ENCODE data around the gene TAF11L13.

The TAF11L13 gene

DNA sequence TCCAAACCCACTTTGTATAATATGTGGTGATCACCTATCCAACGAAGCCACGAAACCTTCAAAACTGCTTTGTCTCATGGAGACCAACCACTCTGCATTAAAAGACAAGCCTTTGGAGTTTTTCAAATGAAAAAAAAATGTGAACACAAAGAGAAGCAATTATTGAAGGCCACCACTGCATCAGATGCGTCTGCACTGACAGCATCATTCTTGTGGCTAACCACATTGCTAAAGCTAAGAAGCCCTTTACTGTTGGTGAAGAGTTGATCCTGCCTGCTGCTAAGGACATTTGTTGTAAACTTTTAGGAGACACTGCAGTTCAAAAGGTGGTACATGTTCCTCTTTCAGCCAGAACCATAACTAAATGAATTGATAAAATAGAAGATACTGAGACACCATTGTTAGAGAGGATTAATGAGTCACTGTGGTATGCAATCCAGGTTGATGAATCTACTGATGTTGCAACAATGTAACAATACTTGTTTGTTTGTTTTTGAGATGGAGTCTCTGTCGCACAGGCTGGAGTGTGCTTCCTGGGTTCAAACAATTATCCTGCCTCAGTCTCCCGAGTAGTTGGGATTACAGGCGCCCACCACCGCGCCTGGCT, 47.8 kb downstream of the TAF11L13 start:
- no peak for DNase-seq (ENCODE audit: low read depth)

- no peak for DNase-seq (ENCODE audit: low read depth)
Observed at GRCh38 chr5:17680737-17681136, 48.8 kb downstream of the TAF11L13 start.

Data from stimulated activated CD8-positive, alpha-beta memory T cell treated with anti-CD3 and anti-CD28 coated beads, Interleukin-12 subunit alpha, Interleukin-12 subunit beta, amount 100 ng/mL, for 1 hour (primary cell).